Middle frontal gyrus (tissue), 1 donor: Measurements from ENCODE around the gene MRAS.
"Not testable (repeated sequence)": the region's sequence is repeated elsewhere in the genome, so short reads cannot be mapped to it uniquely, and the experiment has no call there.

Experiments used
- DNase-seq: peaks from one replicate; pipeline ENCODE4 v3.0.0-alpha.2; 2015; ENCODE audit warnings: low spot score; ENCODE audit errors: extremely low spot score

The MRAS gene

DNA sequence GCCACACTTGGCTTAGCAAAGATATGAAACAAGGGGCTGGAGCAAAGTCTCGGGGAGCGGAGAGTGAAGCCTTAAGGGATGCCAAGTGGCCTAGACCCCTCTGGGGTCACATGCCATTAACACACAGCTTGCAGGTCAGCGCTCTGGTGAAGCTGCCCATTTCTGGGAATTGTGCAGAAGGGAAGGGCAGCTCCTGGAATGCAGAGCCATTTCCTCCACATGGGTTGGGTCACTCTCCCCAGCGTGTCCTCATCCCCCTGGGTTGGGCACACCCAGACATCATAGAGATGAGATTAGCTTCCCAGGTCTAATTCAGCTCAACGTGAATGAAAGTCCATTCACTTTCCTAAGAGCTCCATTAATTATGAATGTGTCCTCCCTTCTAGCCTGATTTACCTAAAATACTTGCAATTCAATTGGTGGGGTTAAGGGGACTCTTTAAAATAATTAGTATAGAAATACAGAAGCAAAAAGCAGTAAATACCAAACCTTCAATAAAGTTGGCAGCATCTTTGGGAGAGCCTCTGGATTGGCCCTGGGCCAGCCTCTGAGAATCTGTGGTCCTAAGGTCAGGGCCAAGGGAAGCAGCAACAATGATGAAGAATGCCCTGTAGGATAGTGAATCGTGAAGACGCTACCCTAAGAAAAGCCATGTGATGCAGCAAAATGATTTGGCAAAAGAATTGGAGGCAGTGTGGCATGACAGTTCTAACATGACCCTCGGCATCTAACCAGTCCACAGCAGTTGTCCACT, 17.8 kb downstream of the MRAS start:
- DNase-seq, result no peak

DNA sequence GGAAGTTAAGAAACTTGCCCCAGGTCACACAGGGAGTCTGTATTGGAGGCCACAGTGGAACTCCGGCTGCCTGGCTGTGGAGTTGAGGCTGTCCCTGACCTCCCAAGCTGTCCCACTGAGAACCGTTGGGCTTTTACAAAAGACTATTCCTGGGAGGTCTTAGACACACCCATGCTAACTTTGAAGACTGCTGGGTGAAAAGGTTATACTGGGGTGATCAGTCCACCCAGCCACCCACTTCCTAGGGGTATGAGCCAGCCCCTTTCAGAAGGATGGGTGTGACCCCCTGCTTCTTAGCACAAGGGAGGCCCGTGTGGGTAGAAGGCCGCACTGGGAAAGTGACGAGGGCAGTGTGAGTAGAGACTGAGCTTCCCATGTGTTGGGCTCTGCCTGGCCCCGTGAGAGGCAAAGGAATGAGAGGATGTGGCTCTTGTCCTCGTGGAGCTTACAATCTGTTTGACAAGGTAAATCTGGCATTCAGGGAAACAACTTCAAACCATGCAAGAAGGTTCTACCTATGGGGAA, 19.0 kb downstream of the MRAS start:
- DNase-seq, result no peak

DNA sequence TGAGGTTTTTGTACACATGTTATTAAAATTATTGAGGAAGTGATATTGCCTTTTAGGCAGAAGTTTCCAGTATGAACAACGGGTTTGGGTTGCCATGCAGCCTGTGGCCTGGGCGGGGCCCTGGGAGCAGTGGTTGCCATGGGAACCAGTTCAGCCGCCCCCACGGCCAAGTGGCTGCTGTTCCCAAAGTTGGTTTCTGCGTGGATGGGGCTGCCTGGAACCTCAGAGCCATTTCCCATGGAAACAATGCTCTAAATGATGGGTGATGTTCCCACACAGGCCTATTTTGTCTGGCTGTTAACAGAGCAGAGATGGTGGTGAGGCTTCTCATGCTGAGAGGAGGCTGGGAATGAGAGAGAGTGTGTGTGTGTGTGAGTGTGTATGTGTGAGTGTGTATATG, 19.5 kb downstream of the MRAS start:
- peak; percentile 56 for DNase-seq

DNA sequence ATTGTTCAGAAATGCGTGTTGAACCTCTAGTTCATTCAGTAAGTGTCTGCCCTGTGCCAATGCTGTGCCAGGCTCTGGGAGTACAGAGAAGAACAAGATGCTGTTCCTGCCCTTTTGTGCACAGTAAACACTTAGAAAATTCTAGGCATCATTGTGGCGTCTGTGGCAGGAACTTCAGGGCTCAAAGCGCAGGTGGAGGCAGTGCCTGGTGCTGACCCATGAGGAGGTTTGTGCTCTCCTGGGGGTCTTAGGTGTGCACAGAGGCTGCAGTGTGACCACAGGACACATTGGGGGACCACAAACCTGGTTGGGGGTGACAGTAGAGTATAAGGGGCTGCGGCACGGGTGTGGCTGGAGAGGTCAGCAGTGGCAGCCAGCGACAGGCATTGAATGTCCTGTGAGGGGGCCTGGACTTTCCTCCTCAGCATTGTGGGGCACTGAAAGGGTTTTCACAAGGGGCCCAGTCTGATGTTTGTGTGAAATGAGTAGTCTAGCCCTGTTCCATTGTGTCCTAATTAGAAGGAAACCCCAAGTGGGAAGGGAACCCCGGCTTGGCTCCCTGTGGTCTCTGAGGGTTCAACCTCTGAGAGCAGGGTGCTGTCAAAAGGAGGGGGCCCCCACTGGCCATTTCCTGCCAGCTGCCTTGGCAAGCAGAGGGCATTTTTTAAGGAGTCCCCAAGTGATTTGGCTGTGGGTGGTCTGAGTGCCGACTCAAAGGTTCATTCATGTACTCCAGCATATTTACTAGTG, 20.9 kb downstream of the MRAS start:
- DNase-seq, result no peak

DNA sequence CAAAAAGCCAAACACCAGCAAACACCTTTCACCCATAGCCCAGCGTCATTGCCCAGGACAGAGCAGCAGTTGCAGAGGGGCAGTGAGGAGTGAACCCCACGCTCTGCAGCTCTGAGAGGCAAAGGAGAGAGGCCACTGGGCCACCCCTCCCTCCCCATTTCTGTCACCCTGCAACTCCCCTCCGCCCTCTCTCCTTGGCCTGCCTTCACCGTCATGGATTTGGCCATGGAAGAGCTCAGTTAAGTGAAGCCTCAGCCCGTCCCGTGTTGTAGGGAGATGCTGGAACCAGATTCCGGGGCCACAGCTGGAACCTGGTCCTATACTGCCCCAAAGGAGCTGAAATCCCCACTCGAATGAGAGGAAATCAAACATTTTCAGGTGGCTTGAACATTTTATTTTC, 21.9 kb downstream of the MRAS start:
- DNase-seq, result no peak

GRCh38 chr3:138371070-138371965, 22.9 kb downstream of the MRAS start:
- DNase-seq, result no peak

DNA sequence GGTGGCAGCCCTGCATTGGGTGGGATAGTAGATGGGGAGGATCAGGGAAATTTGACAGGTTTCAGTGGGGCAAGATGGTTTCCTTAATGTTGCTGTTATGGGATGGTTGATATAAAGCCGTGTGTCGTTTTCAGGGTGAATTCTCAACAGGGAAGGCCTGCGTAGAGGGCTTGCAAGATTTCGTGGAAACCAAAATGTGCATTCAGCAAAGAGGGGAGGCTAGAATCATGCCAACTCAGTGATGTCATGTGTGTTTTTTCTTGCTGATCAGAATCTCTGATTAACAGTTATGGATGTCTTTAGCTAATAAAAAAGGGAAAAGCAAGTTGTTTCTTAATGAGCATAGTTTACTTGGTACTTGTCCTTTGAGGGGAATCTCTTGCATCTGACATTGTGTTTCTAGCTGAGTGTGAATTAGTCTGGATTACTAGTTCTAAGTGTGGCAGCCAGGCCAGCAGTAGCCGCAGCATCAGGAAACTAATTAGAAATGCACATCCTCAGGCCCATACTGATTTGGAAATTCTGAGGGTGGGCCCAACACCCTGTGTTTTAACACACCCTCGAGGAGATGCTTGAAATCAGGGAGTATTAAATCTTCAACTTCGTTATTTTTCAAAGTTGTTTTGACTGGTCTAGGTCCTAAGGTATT, 24.8 kb downstream of the MRAS start:
- DNase-seq, result no peak

GRCh38 chr3:138373736-138374094, 25.3 kb downstream of the MRAS start:
- no peak for DNase-seq

DNA sequence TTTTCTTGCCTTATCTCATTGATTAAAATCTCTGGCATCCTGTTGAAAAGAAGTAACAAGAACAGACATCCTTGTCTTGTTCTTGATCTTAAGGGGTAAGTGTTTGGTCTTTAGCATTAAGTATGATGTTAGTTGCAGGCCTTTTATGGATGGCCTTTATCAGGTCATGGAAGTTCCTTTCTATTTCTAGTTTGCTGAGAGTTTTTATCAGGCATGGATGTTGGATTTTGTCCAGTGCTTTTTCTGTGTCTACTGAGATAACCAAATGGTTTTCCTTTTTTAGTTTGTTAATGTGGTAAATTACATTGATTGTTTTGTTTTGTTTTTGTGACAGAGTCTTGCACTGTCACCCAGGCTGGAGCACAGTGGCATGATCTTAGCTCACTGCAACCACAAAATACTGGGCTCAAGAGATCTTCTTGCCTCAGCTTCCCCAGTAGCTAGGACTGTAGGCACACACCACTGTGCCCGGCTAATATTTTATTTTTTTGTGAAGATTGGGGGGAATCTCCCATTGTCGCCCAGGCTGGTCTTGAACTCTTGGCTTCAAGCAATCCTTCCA, 26.3 kb downstream of the MRAS start:
- DNase-seq, result no peak

- no peak for DNase-seq
Observed at GRCh38 chr3:138375447-138375846, 27.1 kb downstream of the MRAS start.

GRCh38 chr3:138376663-138377062, 28.3 kb downstream of the MRAS start:
- DNase-seq, result no peak

DNA sequence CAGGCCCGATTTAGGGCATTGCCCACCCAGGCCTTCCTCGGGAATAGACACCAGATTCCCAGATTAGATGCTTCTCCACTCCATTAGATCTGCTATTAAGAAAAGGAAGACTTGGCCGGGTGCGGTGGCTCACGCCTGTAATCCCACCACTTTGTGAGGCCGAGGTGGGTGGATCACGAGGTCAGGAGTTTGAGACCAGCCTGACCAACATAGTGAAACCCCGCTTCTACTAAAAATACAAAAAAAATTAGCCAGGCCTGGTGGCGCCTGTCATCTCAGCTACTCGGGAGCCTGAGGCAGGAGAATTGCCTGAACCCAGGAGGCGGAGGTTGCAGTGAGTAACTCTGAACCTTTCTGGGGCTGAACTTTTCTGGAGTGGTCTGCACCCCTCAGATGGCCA, 28.8 kb downstream of the MRAS start:
- not testable (repeated sequence) for DNase-seq

DNA sequence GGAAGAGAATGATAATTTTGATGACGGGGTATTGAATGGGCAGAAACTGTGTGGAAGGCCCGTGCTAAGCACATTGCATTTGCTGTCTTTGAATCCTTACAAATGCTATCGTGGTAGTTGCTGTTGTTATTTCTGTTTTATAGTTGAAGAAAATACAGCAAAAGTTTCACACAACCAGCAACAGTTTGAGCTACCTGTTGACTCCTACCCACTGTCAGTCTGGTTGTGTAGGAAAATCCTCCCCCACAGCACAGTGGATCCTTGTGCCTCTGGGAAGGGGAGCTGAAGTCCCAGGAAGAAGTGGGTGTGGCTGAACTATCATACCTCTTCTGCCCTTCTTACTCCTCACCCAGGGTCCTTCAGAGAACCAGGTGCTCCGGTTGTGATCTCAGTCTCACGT, 29.4 kb downstream of the MRAS start:
- no peak for DNase-seq

DNA sequence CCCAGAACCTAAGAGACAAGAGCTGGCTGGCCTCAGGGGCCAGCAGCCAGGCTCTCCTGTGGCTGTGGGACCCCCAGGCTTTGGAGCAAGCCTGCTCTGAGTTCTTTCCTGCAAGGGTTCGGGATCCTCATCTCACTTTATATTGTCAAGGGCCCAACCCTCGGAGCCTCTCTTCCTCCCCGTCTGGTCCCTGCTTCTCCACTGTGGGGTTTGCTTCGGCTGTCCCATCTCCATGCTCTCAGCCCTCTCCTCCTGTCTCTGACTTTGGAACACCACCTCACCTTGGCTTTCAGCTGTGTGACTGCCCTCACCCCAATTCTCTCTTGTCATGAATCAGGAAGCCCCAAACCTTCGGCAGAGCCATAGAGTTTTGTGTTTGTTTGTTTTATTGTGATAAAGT, 30.0 kb downstream of the MRAS start:
- DNase-seq, result no peak

DNA sequence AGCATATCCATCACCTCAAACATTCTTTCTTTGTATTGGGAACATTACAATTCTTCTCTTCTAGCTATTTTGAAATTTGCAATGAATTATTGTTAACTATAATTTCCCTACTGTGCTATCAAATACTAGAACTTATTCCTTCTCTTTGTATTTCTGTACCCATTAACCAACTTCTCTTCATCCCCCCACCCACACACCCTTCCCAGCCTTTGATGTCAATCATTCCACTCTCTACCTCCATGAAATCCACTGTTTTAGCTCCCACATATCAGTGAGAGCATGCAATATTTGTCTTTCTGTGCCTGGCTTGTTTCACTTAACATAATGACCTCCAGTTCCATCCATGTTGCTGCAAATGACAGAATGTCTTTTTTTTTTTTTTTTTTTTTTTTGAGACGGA, 30.6 kb downstream of the MRAS start:
- no peak for DNase-seq

DNA sequence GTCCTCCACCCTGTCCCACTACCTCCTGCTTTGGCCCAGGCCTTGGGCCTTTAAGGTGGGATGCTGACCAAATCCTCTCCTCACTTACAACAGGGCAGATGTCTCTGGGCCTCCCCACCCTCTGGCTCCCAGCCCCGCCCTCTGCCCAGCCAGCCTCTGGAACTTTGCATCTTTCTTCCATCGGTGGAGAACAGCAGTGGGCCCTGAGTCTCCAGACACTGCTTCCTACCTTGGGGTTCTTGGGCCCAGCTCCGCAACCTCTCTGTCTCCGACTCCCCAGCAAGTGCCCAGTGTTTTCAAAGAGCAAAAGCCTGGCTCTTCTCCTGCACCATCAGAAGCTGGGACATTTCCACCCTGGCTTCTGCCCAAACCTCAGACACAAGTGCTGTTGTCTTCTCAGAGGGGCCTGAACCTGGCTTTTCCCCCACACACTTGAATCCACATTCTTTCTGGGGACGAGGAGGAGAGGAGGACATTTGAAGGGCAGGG, 33.1 kb downstream of the MRAS start:
- peak; percentile 67 for DNase-seq

DNA sequence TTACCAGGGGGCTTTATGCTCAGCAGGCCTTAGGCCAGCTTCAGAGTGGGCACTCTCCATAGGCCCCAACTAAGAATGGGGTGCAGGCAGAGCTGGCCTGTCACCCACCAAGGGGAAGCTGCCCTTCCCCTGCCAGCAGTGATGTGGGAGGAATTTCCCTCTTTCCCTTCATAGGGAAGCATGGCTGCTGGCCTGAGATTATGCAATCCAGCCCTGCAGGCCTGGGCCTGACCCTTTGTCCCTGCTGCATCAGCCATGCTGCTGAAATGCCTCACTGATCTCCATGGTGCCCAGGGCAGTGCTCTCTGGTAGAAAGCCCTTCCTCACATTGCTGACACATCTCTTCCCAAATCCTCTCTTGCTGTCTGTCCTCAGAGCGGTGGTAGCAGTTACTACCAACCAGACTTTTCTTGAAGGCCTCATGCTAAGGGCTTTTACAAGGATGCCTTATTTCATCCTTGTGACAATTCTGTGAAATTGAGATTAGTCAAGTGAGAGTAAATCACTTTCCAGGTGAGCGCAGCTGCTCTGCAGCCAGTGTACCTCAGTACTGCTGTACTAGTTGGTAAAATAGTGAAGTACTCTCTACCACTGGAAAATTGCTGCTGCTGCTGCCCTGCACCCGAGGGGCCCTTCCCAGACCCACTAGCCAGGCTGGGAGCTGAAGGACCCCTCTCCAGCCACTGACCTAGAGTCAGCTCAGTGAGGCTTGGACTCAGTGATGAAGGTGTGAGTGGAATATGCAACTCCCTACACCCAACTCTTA, 33.8 kb downstream of the MRAS start:
- DNase-seq, result no peak

GRCh38 chr3:138383715-138384465, 35.5 kb downstream of the MRAS start:
- DNase-seq, result no peak

DNA sequence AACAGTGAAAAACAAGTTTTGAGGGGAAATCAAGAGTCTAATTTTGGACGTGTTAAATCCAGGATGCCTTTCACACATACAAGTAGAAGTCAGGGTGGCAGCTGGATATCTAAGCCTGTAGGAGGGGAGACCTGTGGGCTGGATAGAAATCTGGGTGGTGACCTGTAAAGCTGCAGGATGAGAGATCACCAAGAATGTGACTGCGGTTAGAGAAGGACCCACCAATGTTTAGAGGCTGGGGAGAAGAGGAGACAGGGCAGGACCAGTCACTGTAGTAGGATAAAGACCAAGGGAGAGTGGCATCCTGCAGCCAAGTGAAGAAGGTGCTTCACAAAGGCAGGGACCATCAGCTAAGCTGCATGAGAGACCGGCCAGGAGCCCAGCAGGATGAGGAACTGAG, 36.2 kb downstream of the MRAS start:
- no peak for DNase-seq
